HepG2 (cell line): Measurements from ENCODE around the gene TRMT112. TPM values are rescaled to one million over a fixed set of nuclear protein-coding genes. Genes with fewer than 3 reads are reported as not detected.

ENCODE experiments used
- AGO1 ChIP-seq: fragments of 200-400 bp; formaldehyde crosslinking; IDR thresholded peaks from 2 replicates; pipeline ENCODE4 v1.6.1; 2017; ENCODE audit warnings: mild to moderate bottlenecking, low read depth, low read length, moderate library complexity; ENCODE audit not compliant: poor library complexity, severe bottlenecking
- FOXC1 ChIP-seq: sonication (generic); formaldehyde crosslinking; IDR thresholded peaks from 2 replicates; pipeline ENCODE4 v1.8.0; 2022; ENCODE audit warnings: mild to moderate bottlenecking, missing genetic modification reagents, borderline replicate concordance
- FOXP4 ChIP-seq: sonication (generic); formaldehyde crosslinking; IDR thresholded peaks from 2 replicates; pipeline ENCODE4 v1.4.0; 2020; ENCODE audit warnings: missing genetic modification reagents
- HMG20B ChIP-seq: conservative IDR thresholded peaks from 2 replicates; pipeline ENCODE4 v1.6.1; 2016; ENCODE audit warnings: missing genetic modification reagents, missing compliant biosample characterization
- MED8 ChIP-seq: sonication (generic); formaldehyde crosslinking; IDR thresholded peaks from 2 replicates; pipeline ENCODE4 v1.8.1; 2023; ENCODE audit warnings: mild to moderate bottlenecking, missing genetic modification reagents; ENCODE audit not compliant: insufficient replicate concordance
- SNAI1 ChIP-seq: sonication (generic); formaldehyde crosslinking; IDR thresholded peaks from 2 replicates; pipeline ENCODE4 v1.5.0; 2020; ENCODE audit warnings: mild to moderate bottlenecking, missing genetic modification reagents, borderline replicate concordance
- SP140L ChIP-seq: sonication (generic); formaldehyde crosslinking; IDR thresholded peaks from 2 replicates; pipeline ENCODE4 v1.4.0; 2020; ENCODE audit warnings: missing genetic modification reagents, borderline replicate concordance
- ZMAT5 ChIP-seq: sonication (generic); formaldehyde crosslinking; IDR thresholded peaks from 2 replicates; pipeline ENCODE4 v1.5.0; 2020; ENCODE audit warnings: mild to moderate bottlenecking, low read depth, missing genetic modification reagents, borderline replicate concordance
- ZNF569 ChIP-seq: sonication (generic); formaldehyde crosslinking; IDR thresholded peaks from 2 replicates; pipeline ENCODE4 v1.5.0; 2020; ENCODE audit warnings: mild to moderate bottlenecking, missing genetic modification reagents, moderate library complexity, borderline replicate concordance
- ZNF674 ChIP-seq: sonication (generic); formaldehyde crosslinking; IDR thresholded peaks from 2 replicates; pipeline ENCODE4 v1.5.0; 2020; ENCODE audit warnings: low read depth, mild to moderate bottlenecking, missing genetic modification reagents
- ZNF883 ChIP-seq: sonication (generic); formaldehyde crosslinking; IDR thresholded peaks from 2 replicates; pipeline ENCODE4 v1.5.1; 2020; ENCODE audit warnings: mild to moderate bottlenecking, missing genetic modification reagents; ENCODE audit errors: not compliant biosample characterization
- ZSCAN21 ChIP-seq: sonication (generic); formaldehyde crosslinking; IDR thresholded peaks from 2 replicates; pipeline ENCODE4 v1.8.0; 2022; ENCODE audit warnings: mild to moderate bottlenecking, missing genetic modification reagents, moderate library complexity, borderline replicate concordance
- polyA plus RNA-seq, 8 experiments: library from polyadenylated mRNA; depleted of rRNA in 3 of 8; stranded (reverse) in 7 of 8; unstranded in 1 of 8; fragments of >200 nt; fragmentation: Illumina TruSeq in 4 of 8; extraction: Trizol in 4 of 8; gene quantifications; 2 replicates each; pipeline versions ENCODE4 v1.2.1 to v1.2.3, GENCODE V29; 2011 to 2016; ENCODE audit warnings: low read depth in 4 of 8, missing spikeins in 1 of 8, mixed read lengths in 1 of 8; ENCODE audit not compliant: insufficient read depth in 1 of 8
- total RNA-seq, 5 experiments: library from RNA; depleted of rRNA; stranded (reverse); fragments of >200 nt; fragmentation: Illumina TruSeq; extraction: Trizol; gene quantifications; 2 replicates each; pipeline ENCODE4 v1.2.3, GENCODE V29; 2016; ENCODE audit warnings: low read depth in 1 of 5
- TF ChIP-seq, protein P1 (sequence below): sonication (generic); formaldehyde crosslinking; IDR thresholded peaks from 2 replicates; pipeline ENCODE4 v1.4.0; 2020; ENCODE audit warnings: mild to moderate bottlenecking, missing genetic modification reagents, borderline replicate concordance
- TF ChIP-seq, protein P2 (sequence below): sonication (generic); formaldehyde crosslinking; IDR thresholded peaks from 2 replicates; pipeline ENCODE4 v1.8.0; 2022; ENCODE audit warnings: missing genetic modification reagents, mild to moderate bottlenecking, moderate library complexity, borderline replicate concordance
- TF ChIP-seq, protein P3 (sequence below), 2 experiments: sonication (generic) in 1 of 2; formaldehyde crosslinking in 1 of 2; IDR thresholded peaks; 2 replicates each; pipeline versions ENCODE4 v1.6.1 to v1.9.0; 2014 to 2022; ENCODE audit warnings: antibody characterized with exemption in 1 of 2, borderline replicate concordance in 1 of 2, inconsistent platforms in 1 of 2, low read depth in 1 of 2, missing genetic modification reagents in 1 of 2

The TRMT112 gene
- total and polyA plus RNA-seq, 2 of the 13 experiments (the other 11 are each of a cell fraction or from before 2014, with no cell fraction given): 186 to 409 TPM

DNA sequence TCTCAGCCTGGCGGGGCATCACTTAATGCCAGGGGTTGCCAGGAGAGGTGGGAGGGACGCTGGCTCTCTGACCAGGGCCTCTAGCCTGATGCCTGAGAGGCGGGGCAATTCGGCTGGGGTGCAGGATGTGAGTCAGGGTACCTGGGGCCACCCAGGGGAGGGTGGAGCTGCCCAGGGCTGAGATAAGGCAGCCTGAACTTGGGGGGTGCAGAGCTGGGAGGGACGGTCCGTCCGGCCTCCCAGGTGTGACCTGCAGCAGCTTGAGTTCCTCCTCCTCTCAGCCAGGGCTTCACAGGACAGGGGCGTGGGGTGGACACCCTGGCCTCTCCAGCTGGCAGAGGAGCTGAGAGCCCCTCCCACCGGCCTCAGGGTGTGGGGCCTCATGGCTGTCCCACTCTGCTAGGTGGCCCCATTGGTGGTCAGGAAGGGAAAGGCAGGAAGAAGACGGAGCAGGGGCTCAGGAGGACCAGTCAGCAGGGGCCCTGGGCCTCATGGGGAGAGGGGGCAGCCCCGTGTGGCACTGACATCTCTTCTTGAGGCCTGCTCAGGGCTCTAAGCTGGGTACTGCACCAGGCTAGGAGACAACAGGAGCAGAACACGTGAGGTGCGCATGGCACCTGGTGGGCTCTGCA lies 40.7 kb upstream of the TRMT112 start (continued):
- TF ChIP-seq AGO1 (no peak), ZNF674 (CRISPR knock-in tag) (no peak; the same call in 1 of the 2 replicates), FOXC1 (CRISPR knock-in tag) (0 out of 2 replicates have a peak, but pooled peaks have one; percentile 28), SP140L (CRISPR knock-in tag) (no peak), FOXP4 (CRISPR knock-in tag) (no peak), HMG20B (no peak), ZNF569 (CRISPR knock-in tag) (no peak), MED8 (CRISPR knock-in tag) (no peak), SNAI1 (no peak), ZSCAN21 (CRISPR knock-in tag) (no peak), ZNF883 (peak; percentile 44), ZMAT5 (no peak)
- TF ChIP-seq, protein P1, sequence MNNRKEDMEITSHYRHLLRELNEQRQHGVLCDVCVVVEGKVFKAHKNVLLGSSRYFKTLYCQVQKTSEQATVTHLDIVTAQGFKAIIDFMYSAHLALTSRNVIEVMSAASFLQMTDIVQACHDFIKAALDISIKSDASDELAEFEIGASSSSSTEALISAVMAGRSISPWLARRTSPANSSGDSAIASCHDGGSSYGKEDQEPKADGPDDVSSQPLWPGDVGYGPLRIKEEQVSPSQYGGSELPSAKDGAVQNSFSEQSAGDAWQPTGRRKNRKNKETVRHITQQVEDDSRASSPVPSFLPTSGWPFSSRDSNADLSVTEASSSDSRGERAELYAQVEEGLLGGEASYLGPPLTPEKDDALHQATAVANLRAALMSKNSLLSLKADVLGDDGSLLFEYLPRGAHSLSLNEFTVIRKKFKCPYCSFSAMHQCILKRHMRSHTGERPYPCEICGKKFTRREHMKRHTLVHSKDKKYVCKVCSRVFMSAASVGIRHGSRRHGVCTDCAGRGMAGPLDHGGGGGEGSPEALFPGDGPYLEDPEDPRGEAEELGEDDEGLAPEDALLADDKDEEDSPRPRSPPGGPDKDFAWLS (CRISPR knock-in tag): no peak
- TF ChIP-seq, protein P2, sequence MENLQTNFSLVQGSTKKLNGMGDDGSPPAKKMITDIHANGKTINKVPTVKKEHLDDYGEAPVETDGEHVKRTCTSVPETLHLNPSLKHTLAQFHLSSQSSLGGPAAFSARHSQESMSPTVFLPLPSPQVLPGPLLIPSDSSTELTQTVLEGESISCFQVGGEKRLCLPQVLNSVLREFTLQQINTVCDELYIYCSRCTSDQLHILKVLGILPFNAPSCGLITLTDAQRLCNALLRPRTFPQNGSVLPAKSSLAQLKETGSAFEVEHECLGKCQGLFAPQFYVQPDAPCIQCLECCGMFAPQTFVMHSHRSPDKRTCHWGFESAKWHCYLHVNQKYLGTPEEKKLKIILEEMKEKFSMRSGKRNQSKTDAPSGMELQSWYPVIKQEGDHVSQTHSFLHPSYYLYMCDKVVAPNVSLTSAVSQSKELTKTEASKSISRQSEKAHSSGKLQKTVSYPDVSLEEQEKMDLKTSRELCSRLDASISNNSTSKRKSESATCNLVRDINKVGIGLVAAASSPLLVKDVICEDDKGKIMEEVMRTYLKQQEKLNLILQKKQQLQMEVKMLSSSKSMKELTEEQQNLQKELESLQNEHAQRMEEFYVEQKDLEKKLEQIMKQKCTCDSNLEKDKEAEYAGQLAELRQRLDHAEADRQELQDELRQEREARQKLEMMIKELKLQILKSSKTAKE (CRISPR knock-in tag): no peak
- TF ChIP-seq, protein P3, sequence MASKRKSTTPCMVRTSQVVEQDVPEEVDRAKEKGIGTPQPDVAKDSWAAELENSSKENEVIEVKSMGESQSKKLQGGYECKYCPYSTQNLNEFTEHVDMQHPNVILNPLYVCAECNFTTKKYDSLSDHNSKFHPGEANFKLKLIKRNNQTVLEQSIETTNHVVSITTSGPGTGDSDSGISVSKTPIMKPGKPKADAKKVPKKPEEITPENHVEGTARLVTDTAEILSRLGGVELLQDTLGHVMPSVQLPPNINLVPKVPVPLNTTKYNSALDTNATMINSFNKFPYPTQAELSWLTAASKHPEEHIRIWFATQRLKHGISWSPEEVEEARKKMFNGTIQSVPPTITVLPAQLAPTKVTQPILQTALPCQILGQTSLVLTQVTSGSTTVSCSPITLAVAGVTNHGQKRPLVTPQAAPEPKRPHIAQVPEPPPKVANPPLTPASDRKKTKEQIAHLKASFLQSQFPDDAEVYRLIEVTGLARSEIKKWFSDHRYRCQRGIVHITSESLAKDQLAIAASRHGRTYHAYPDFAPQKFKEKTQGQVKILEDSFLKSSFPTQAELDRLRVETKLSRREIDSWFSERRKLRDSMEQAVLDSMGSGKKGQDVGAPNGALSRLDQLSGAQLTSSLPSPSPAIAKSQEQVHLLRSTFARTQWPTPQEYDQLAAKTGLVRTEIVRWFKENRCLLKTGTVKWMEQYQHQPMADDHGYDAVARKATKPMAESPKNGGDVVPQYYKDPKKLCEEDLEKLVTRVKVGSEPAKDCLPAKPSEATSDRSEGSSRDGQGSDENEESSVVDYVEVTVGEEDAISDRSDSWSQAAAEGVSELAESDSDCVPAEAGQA (IDR thresholded peaks at IDR 0.05; ENCODE audit: low read depth): no peak
- TF ChIP-seq, protein P3 (CRISPR knock-in tag; IDR thresholded peaks at IDR 0.05; ENCODE audit: borderline replicate concordance): no peak
